Measurements from ENCODE around the gene SNRPB2.

SNRPB2 gene

GRCh38 chr20:16729565-16730460 lies at the start of gene SNRPB2:
Gene SNRPB2, plus strand, starts transcription at chr20:16730026. Its CDS starts 1,677 bp downstream, at chr20:16731703.
- peak within 1 kb of the TSS; percentile 99 for H3K4me3 ChIP-seq (ENCODE audit: low read depth, low read length)
- H3K36me3 ChIP-seq (ENCODE audit: insufficient read depth, low read length) = peaks cover 14% of the 10 kb centered on the region
- peak within 1 kb of the TSS; percentile 63; the same call in 1 of the 2 replicates for H3K27ac ChIP-seq (ENCODE audit: low read depth, low read length)
- peak within 1 kb of the TSS; percentile 96 for H2AFZ ChIP-seq (ENCODE audit: low read length, unreplicated experiment)
- peaks cover 10% of the 10 kb centered on the region for H3K4me1 ChIP-seq (ENCODE audit: control insufficient read depth, insufficient read depth, low read length, unreplicated experiment)
- peaks cover 42% of the 10 kb centered on the region for H3K79me2 ChIP-seq (ENCODE audit: control insufficient read depth, insufficient read depth, low read length, unreplicated experiment)
- peaks cover 22% of the 10 kb centered on the region for H3K27me3 ChIP-seq (ENCODE audit: insufficient read depth, low read length)

- no peak overlapping the region for H2AFZ ChIP-seq (ENCODE audit: low read length, unreplicated experiment)
- H3K4me1 ChIP-seq (ENCODE audit: control insufficient read depth, insufficient read depth, low read length, unreplicated experiment) = no peaks in the 10 kb centered on the region
- no peaks in the 10 kb centered on the region for H3K79me2 ChIP-seq (ENCODE audit: control insufficient read depth, insufficient read depth, low read length, unreplicated experiment)
- no peak overlapping the region for H3K27ac ChIP-seq (ENCODE audit: low read depth, low read length)
- peaks cover 25% of the 10 kb centered on the region for H3K27me3 ChIP-seq (ENCODE audit: insufficient read depth, low read length)
- no peaks in the 10 kb centered on the region for H3K36me3 ChIP-seq (ENCODE audit: insufficient read depth, low read length)
- no peak overlapping the region for H3K4me3 ChIP-seq (ENCODE audit: low read depth, low read length)
These were observed 45.4 kb upstream of the SNRPB2 start for GRCh38 chr20:16684416-16684815.

- Histone ChIP-seq H3K4me1 (ENCODE audit: control insufficient read depth, insufficient read depth, low read length, unreplicated experiment) (no peaks in the 10 kb centered on the region), H3K27ac (ENCODE audit: low read depth, low read length) (no peak overlapping the region), H3K4me3 (ENCODE audit: low read depth, low read length) (no peak overlapping the region), H3K27me3 (ENCODE audit: insufficient read depth, low read length) (peaks cover 44% of the 10 kb centered on the region), H3K79me2 (ENCODE audit: control insufficient read depth, insufficient read depth, low read length, unreplicated experiment) (no peaks in the 10 kb centered on the region), H3K36me3 (ENCODE audit: insufficient read depth, low read length) (no peaks in the 10 kb centered on the region), H2AFZ (ENCODE audit: low read length, unreplicated experiment) (no peak overlapping the region)
These were observed 39.9 kb upstream of the SNRPB2 start for GRCh38 chr20:16689906-16690305.

- no peak overlapping the region for H3K27ac ChIP-seq (ENCODE audit: low read depth, low read length)
- H3K4me1 ChIP-seq (ENCODE audit: control insufficient read depth, insufficient read depth, low read length, unreplicated experiment) = no peaks in the 10 kb centered on the region
These were observed 38.4 kb upstream of the SNRPB2 start for GRCh38 chr20:16691381-16691780.

GRCh38 chr20:16692009-16692408 lies 37.8 kb upstream of the SNRPB2 start:
- Histone ChIP-seq H3K4me3 (ENCODE audit: low read depth, low read length) (no peak overlapping the region), H3K4me1 (ENCODE audit: control insufficient read depth, insufficient read depth, low read length, unreplicated experiment) (no peaks in the 10 kb centered on the region), H2AFZ (ENCODE audit: low read length, unreplicated experiment) (no peak overlapping the region), H3K27me3 (ENCODE audit: insufficient read depth, low read length) (peaks cover 62% of the 10 kb centered on the region), H3K36me3 (ENCODE audit: insufficient read depth, low read length) (no peaks in the 10 kb centered on the region), H3K27ac (ENCODE audit: low read depth, low read length) (no peak overlapping the region), H3K79me2 (ENCODE audit: control insufficient read depth, insufficient read depth, low read length, unreplicated experiment) (no peaks in the 10 kb centered on the region)

More at GRCh38 chr20:16691381-16691780, 38.4 kb upstream of the SNRPB2 start:
- Histone ChIP-seq H3K27me3 (ENCODE audit: insufficient read depth, low read length) (peaks cover 57% of the 10 kb centered on the region), H3K4me3 (ENCODE audit: low read depth, low read length) (no peak overlapping the region), H2AFZ (ENCODE audit: low read length, unreplicated experiment) (no peak overlapping the region), H3K79me2 (ENCODE audit: control insufficient read depth, insufficient read depth, low read length, unreplicated experiment) (no peaks in the 10 kb centered on the region), H3K36me3 (ENCODE audit: insufficient read depth, low read length) (no peaks in the 10 kb centered on the region)

- Histone ChIP-seq H3K27ac (ENCODE audit: low read depth, low read length) (no peak overlapping the region), H2AFZ (ENCODE audit: low read length, unreplicated experiment) (no peak overlapping the region), H3K4me3 (ENCODE audit: low read depth, low read length) (no peak overlapping the region), H3K79me2 (ENCODE audit: control insufficient read depth, insufficient read depth, low read length, unreplicated experiment) (no peaks in the 10 kb centered on the region), H3K4me1 (ENCODE audit: control insufficient read depth, insufficient read depth, low read length, unreplicated experiment) (no peaks in the 10 kb centered on the region), H3K27me3 (ENCODE audit: insufficient read depth, low read length) (peaks cover 63% of the 10 kb centered on the region), H3K36me3 (ENCODE audit: insufficient read depth, low read length) (no peaks in the 10 kb centered on the region)
These were observed 37.4 kb upstream of the SNRPB2 start for GRCh38 chr20:16692442-16692841.

- no peak overlapping the region for H3K4me3 ChIP-seq (ENCODE audit: low read depth, low read length)
- H3K27ac ChIP-seq (ENCODE audit: low read depth, low read length) = no peak overlapping the region
- peaks cover 64% of the 10 kb centered on the region for H3K27me3 ChIP-seq (ENCODE audit: insufficient read depth, low read length)
- H3K79me2 ChIP-seq (ENCODE audit: control insufficient read depth, insufficient read depth, low read length, unreplicated experiment) = no peaks in the 10 kb centered on the region
- no peaks in the 10 kb centered on the region for H3K36me3 ChIP-seq (ENCODE audit: insufficient read depth, low read length)
- no peak overlapping the region for H2AFZ ChIP-seq (ENCODE audit: low read length, unreplicated experiment)
- no peaks in the 10 kb centered on the region for H3K4me1 ChIP-seq (ENCODE audit: control insufficient read depth, insufficient read depth, low read length, unreplicated experiment)
These were observed 36.5 kb upstream of the SNRPB2 start for GRCh38 chr20:16693278-16693677.

- H3K36me3 ChIP-seq (ENCODE audit: insufficient read depth, low read length) = no peaks in the 10 kb centered on the region
- no peak overlapping the region for H3K27ac ChIP-seq (ENCODE audit: low read depth, low read length)
- H3K79me2 ChIP-seq (ENCODE audit: control insufficient read depth, insufficient read depth, low read length, unreplicated experiment) = no peaks in the 10 kb centered on the region
- H3K4me3 ChIP-seq (ENCODE audit: low read depth, low read length) = no peak overlapping the region
- H3K4me1 ChIP-seq (ENCODE audit: control insufficient read depth, insufficient read depth, low read length, unreplicated experiment) = no peaks in the 10 kb centered on the region
- H3K27me3 ChIP-seq (ENCODE audit: insufficient read depth, low read length) = peaks cover 66% of the 10 kb centered on the region
- no peak overlapping the region for H2AFZ ChIP-seq (ENCODE audit: low read length, unreplicated experiment)
These were observed 35.7 kb upstream of the SNRPB2 start for GRCh38 chr20:16694161-16694560.

GRCh38 chr20:16695628-16696027 lies 34.2 kb upstream of the SNRPB2 start:
- Histone ChIP-seq H3K4me1 (ENCODE audit: control insufficient read depth, insufficient read depth, low read length, unreplicated experiment) (no peaks in the 10 kb centered on the region), H3K79me2 (ENCODE audit: control insufficient read depth, insufficient read depth, low read length, unreplicated experiment) (no peaks in the 10 kb centered on the region), H3K27me3 (ENCODE audit: insufficient read depth, low read length) (peaks cover 64% of the 10 kb centered on the region), H3K36me3 (ENCODE audit: insufficient read depth, low read length) (no peaks in the 10 kb centered on the region), H3K4me3 (ENCODE audit: low read depth, low read length) (no peak overlapping the region), H3K27ac (ENCODE audit: low read depth, low read length) (no peak overlapping the region), H2AFZ (ENCODE audit: low read length, unreplicated experiment) (no peak overlapping the region)

- Histone ChIP-seq H3K79me2 (ENCODE audit: control insufficient read depth, insufficient read depth, low read length, unreplicated experiment) (no peaks in the 10 kb centered on the region), H3K36me3 (ENCODE audit: insufficient read depth, low read length) (no peaks in the 10 kb centered on the region), H3K27ac (ENCODE audit: low read depth, low read length) (no peak overlapping the region), H3K4me1 (ENCODE audit: control insufficient read depth, insufficient read depth, low read length, unreplicated experiment) (no peaks in the 10 kb centered on the region), H3K4me3 (ENCODE audit: low read depth, low read length) (no peak overlapping the region), H3K27me3 (ENCODE audit: insufficient read depth, low read length) (peaks cover 50% of the 10 kb centered on the region), H2AFZ (ENCODE audit: low read length, unreplicated experiment) (no peak overlapping the region)
These were observed 30.5 kb upstream of the SNRPB2 start for GRCh38 chr20:16699293-16699692.

- Histone ChIP-seq H3K27ac (ENCODE audit: low read depth, low read length) (no peak overlapping the region), H3K27me3 (ENCODE audit: insufficient read depth, low read length) (peaks cover 30% of the 10 kb centered on the region), H3K4me1 (ENCODE audit: control insufficient read depth, insufficient read depth, low read length, unreplicated experiment) (no peaks in the 10 kb centered on the region), H3K36me3 (ENCODE audit: insufficient read depth, low read length) (no peaks in the 10 kb centered on the region), H2AFZ (ENCODE audit: low read length, unreplicated experiment) (no peak overlapping the region), H3K4me3 (ENCODE audit: low read depth, low read length) (no peak overlapping the region), H3K79me2 (ENCODE audit: control insufficient read depth, insufficient read depth, low read length, unreplicated experiment) (no peaks in the 10 kb centered on the region)
These were observed 28.5 kb upstream of the SNRPB2 start for GRCh38 chr20:16701296-16701695.
